TTC549 (cell line): Measurements from ENCODE around the gene TMEM108.

Experiments used
- FAIRE-seq: peaks from 2 replicates; lab custom pipeline; 2012; peaks lifted over from hg19 to GRCh38; lab: Jason Lieb, UNC

Gene TMEM108

DNA sequence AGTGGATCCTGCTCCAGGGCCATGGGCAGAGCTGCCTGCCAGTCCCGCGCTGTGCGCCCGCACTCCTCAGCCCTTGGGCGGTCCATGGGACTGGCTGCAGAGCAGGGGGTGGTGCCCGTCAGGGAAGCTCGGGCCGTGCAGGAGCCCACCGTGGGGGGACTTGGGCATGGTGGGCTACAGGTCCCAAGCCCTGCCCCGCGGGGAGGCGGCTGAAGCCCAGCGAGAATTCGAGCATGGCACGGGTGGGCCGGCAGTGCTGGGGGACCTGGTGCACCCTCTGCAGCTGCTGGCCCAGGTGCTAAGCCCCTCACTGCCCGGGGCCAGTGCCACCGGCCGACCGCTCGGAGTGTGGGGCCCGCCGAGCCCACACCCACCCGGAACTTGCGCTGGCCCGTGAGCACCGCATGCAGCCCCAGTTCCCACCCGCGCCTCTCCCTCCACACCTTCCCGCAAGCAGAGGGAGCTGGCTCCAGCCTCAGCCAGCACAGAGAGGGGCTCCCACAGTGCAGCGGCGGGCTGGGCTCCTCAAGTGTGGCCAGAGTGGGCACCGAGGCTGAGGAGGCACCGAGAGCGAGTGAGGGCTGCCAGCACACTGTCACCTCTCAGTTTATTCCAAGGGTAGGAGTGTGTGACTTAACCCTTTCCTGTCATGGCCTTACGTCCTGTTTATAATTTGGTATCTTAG lies 129.3 kb downstream of the TMEM108 start:
- FAIRE-seq = no peak

GRCh38 chr3:133168025-133168401 lies 129.8 kb downstream of the TMEM108 start:
- no peak for FAIRE-seq

DNA sequence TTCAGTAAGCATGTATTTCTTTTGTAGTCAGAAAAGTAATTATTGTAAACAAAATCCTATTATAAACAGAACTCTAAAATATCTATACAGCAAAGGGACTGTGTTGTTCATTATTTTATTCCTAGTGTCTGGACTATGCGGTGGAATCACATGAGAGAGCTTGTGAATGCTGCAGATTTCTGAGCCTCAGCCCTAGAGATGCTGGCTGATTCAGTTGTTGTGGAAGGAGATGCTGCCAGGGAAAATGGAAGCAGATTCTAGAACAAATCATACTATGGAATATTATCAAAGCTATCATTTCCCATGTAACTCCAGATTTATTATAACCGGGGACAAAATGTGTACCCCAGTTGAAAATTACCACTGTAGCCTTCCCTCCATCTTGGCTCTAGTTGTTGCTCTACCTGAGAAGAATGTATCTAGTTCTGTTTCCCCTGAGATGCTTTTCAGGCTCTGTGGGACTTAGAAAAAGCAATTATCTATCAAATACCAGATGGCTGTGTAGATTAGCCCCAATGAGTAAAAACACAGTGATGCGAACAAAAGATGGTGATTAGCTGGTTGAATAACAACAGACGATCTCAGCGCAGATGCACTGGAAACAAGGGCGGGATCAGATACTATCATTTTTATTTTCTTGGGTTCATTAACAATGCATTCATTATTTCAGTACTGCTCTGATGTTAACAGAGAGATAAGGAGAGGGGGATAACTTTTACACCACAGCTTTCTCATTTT lies 131.3 kb downstream of the TMEM108 start:
- no peak for FAIRE-seq

DNA sequence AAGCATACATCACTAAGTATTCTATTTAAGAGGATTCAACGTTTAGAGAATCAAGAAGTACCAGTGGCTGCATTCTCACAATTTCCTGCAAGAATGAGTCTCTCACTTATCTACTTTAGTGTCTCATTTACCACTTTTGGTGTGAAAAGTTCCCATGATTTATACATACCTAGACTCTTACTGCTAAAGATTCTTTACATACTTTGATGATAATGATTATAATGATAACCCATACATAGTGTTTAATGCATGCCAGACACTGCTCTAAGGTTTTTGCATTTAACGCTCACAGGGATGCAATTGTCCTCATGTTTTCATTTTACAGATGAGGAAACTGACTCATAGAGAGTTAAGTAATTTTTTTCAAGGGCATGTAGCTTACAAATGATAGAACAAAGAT lies 133.6 kb downstream of the TMEM108 start:
- no peak for FAIRE-seq

- FAIRE-seq = no peak
Observed at GRCh38 chr3:133181392-133182150, 143.4 kb downstream of the TMEM108 start.

GRCh38 chr3:133187870-133188379 lies 149.7 kb downstream of the TMEM108 start:
- no peak for FAIRE-seq

GRCh38 chr3:133188996-133189395 lies 150.8 kb downstream of the TMEM108 start:
- no peak for FAIRE-seq

- no peak for FAIRE-seq
Observed at GRCh38 chr3:133189893-133190292, 151.7 kb downstream of the TMEM108 start.

DNA sequence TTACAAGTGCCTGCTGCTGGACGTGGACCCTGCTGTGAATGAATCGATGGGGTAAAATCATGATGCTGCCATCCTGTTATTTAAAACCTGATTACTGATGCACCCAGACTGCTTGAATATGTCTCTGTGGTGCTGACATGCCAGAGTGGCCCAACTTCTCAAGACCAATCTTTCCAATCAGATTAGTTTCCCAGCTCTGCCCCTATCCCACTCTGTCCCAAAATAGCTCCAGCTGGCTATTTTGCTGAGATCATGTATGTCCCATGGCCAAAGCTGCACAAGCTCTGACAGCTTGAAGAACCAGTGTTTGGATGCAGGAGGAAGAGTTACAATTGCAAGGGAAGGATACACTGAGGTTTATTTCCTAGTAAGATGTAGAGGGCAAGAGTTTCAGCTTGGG lies 153.6 kb downstream of the TMEM108 start:
- FAIRE-seq = no peak

DNA sequence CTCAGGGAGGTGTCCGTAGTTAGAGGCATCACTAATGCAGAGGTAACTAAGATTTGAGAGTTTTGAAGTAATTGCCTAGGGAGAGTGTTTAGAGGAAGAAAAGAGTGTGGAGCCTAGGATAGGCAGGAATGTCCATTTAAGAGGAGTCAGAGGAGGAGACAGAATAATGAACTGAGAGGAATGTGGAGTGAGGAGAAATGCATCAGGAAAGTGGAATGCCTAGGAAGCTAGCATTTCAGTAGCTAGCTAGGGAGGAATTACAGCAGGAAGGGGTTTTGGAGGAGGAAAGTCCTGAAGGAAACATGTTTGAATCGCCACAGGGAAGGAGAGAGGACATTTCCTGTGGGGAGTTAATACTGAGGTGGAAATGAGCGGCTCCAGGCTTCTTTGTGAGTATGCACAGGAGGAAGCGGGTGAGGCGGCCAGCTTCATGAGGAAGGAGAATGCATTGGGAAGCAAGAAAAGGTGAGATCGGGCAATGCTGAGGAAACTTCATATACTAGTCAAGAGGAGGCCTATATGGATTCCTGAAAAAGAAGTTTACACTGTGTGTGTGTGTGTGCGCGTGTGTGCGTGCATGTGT lies 154.3 kb downstream of the TMEM108 start:
- FAIRE-seq = no peak

DNA sequence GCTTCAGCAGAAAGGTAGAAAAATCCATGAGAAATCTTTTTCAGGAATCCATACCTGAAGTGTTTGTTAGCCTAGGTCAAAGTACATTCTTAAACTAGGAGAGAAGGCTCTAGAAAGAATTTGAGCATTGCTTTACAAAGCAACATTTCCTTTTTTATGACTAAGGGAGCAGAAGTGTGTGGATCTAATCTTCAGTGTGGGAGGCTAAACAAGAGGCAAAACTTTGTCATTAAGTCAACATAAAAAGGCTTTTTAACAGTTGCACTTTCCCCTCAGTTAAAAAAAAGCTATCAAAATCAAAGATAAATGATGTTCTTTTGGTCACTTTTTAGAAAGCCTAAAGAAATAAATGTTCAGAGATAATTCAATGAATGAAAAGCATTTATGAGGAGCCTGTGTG lies 154.8 kb downstream of the TMEM108 start:
- no peak for FAIRE-seq

DNA sequence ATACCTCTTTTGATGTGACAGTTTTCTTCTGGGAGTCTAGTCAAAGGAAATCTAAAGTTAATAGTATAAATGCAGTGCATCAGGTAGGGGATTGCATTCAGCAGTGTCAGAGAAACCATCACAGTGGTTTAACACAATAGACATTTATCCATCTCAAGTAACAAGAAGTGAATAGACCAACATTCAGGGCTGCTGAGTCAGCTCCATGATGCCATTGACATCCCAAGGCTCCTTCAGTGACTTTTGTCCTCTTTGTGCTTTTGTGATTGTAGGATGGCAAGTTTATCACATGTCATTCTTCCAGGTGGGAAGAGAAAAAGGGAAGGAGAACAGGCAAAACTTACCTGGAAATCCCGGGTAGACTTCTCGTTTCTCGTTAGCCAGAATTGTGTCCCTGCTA lies 158.3 kb downstream of the TMEM108 start:
- no peak for FAIRE-seq

DNA sequence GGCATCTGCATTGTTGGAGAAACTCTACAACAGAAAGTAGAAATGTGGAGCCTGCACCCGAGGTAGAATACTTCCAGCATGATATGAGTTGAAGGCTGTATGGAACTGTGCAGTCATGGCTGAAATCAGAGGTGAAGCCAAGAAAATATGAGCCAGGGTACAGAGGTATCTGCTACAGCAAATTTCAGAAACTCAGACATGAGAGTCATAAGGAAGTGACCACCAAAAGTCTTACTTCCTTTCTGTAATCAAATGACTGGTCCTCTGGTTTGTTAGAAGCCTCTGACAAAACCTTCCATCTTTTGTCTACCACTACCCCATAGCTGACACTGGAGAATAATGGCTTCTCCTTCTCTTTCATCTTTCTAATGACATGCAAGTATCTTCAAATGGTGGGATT lies 159.4 kb downstream of the TMEM108 start:
- no peak for FAIRE-seq

GRCh38 chr3:133206921-133207320 lies 168.7 kb downstream of the TMEM108 start:
- no peak for FAIRE-seq

DNA sequence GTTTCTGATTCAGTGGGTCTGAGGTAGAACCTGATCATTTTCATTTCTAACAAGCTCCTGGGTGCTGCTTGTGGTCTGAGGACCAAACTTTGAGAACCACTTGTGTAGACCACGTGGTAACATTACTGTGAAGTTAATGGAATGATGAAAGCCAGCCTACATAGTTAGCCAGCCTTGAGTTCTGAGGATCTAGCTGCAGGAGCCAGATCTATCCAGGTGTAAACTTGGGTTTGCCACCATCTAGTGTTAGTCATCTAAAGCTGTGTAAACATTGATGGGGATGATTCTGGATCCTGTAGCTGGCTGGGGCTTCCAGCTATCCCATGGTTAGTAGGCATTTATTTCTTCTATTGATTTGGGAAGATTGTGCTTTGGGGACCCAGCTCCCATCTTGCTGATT lies 170.0 kb downstream of the TMEM108 start:
- no peak for FAIRE-seq

GRCh38 chr3:133209871-133210550 lies 171.8 kb downstream of the TMEM108 start:
- no peak for FAIRE-seq

- no peak for FAIRE-seq
Observed at GRCh38 chr3:133210656-133211055, 172.5 kb downstream of the TMEM108 start.

DNA sequence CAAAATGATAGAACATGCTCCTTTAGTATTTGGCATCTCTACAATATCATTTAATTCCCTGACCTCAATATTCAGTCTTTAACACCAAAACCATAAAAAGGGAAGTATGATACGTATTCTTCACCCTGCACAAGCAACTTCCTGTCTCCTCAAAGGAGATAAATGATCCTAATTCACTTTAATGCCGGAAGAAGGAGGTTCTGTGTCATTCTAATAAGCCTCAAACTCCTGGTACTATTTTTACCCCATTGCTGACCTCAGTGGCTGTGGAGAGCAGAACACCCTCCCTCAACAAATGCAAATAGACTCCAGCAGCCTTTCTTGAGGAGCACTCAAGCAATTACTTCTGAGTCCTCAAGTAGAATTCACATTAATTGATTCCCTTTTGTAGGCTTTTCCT lies 173.3 kb downstream of the TMEM108 start:
- FAIRE-seq = no peak

DNA sequence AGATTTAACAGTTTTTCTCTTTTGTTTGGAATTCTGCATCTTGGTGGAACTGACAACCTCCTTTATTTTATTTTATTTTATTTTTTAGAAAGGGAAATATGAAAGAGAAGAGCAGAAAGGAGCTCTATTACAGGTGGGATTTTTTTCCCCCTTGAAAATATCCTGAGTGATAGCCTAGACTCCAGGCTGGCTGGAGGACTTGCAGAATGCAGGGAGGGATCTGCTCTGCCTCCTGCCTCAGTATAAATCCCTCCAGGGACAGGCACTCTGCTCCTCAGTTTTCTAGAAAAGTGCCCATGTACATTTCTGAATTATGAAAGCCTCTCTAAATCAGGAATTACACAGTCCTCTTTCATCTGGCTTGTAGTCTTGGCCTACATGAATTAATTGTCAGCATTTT lies 173.7 kb downstream of the TMEM108 start:
- no peak for FAIRE-seq

- no peak for FAIRE-seq
Observed at GRCh38 chr3:133213937-133214336, 175.7 kb downstream of the TMEM108 start.

DNA sequence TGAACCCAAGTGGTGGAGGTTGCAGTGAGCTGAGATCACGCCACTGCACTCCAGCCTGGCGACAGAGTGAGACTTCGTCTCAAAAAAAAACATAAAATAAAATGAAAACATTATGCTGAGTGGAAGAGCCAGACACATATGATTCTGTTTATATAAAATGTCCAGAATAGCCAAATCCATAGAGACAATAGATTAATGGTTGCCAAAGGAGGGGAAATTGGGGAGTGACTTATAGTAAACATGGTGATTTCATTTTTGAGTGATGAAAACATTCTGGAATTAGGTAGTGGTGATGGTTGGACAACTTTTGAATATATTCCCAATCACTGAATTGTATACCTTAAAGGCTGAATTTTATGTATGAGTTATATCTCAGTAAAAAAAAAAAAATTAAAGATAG lies 189.6 kb downstream of the TMEM108 start:
- no peak for FAIRE-seq

- no peak for FAIRE-seq
Observed at GRCh38 chr3:133230195-133230594, 192.0 kb downstream of the TMEM108 start.
